Thymus (tissue), 14 donors: ENCODE data around the gene PIGK. TPM values are rescaled to one million over a fixed set of nuclear protein-coding genes. Genes with fewer than 3 reads are reported as not detected.

Experiments used
- DNase-seq, 9 donors: peaks; one replicate each; pipeline ENCODE4 v3.0.0-alpha.2; 2013; ENCODE audit warnings: low spot score in 9 of 9, low read depth in 6 of 9, missing footprints in 1 of 9
- H3K27ac ChIP-seq, 2 donors: one replicate each; pipeline ENCODE4 v1.5.1; 2013; ENCODE audit warnings: control low read depth in 1 of 2, low read depth in 1 of 2, low read length in 1 of 2, mild to moderate bottlenecking in 1 of 2, moderate library complexity in 1 of 2
- H3K27me3 ChIP-seq, 2 donors: one replicate each; pipeline ENCODE4 v1.5.1; 2013; ENCODE audit warnings: low read length in 1 of 2; ENCODE audit not compliant: control insufficient read depth in 2 of 2, insufficient read depth in 1 of 2
- H3K36me3 ChIP-seq, 2 donors: one replicate each; pipeline ENCODE4 v1.5.1; 2013; ENCODE audit warnings: low read length in 1 of 2, mild to moderate bottlenecking in 1 of 2, moderate library complexity in 1 of 2; ENCODE audit not compliant: control insufficient read depth in 2 of 2, insufficient read depth in 2 of 2
- H3K4me1 ChIP-seq, 2 donors: one replicate each; pipeline ENCODE4 v1.5.1; 2013; ENCODE audit warnings: low read length in 2 of 2; ENCODE audit not compliant: control insufficient read depth in 2 of 2, insufficient read depth in 2 of 2
- H3K4me3 ChIP-seq, 2 donors: one replicate each; pipeline ENCODE4 v1.5.1; 2013; ENCODE audit warnings: low read length in 2 of 2, control low read depth in 1 of 2, mild to moderate bottlenecking in 1 of 2
- H3K9me3 ChIP-seq, 2 donors: one replicate each; pipeline ENCODE4 v1.5.1; 2013; ENCODE audit warnings: low read length in 1 of 2, mild to moderate bottlenecking in 1 of 2; ENCODE audit not compliant: control insufficient read depth in 2 of 2, insufficient read depth in 1 of 2
- WGBS: extraction: QIAGEN DNeasy Blood & Tissue Kit; methylation state at CpG from one replicate; pipeline ENCODE4 v1.1.7; 2013; 5-methylcytosine and 5-hydroxymethylcytosine counted together
- long read RNA-seq, 10 donors: transcript quantifications; one replicate each; lab custom pipeline, GENCODE V29; 2026
- polyA plus RNA-seq: library from polyadenylated mRNA; stranded (reverse); fragments of 200-250 nt; gene quantifications from one replicate; pipeline ENCODE4 v1.2.3, GENCODE V29; 2013
- total RNA-seq: library from RNA; stranded (reverse); fragments of 120-200 nt; gene quantifications from one replicate; pipeline ENCODE4 v1.2.4, GENCODE V29; 2013
- donor health status: healthy.

PIGK gene
- total RNA-seq: 31.2 TPM
- polyA plus RNA-seq: 14.6 TPM
- long read RNA-seq, donor 1: 0 reads
- long read RNA-seq, donor 2, full-length matches to known transcripts: 15 of 2,833 reads
- long read RNA-seq, donor 2, partial matches to known transcripts: 2,818 of 2,833 reads
- long read RNA-seq, donor 2, other reads (novel, unspliced or antisense): 0 of 2,833 reads
- long read RNA-seq, donor 3, full-length matches to known transcripts: 14 of 25 reads
- long read RNA-seq, donor 3, partial matches to known transcripts: 11 of 25 reads
- long read RNA-seq, donor 3, other reads (novel, unspliced or antisense): 0 of 25 reads
- long read RNA-seq, donor 4, full-length matches to known transcripts: 1 of 1 reads
- long read RNA-seq, donor 4, partial matches to known transcripts: 0 of 1 reads
- long read RNA-seq, donor 4, other reads (novel, unspliced or antisense): 0 of 1 reads
- long read RNA-seq, donor 5, full-length matches to known transcripts: 13 of 3,819 reads
- long read RNA-seq, donor 5, partial matches to known transcripts: 3,792 of 3,819 reads
- long read RNA-seq, donor 5, other reads (novel, unspliced or antisense): 14 of 3,819 reads
- long read RNA-seq, donor 6, full-length matches to known transcripts: 7 of 7 reads
- long read RNA-seq, donor 6, partial matches to known transcripts: 0 of 7 reads
- long read RNA-seq, donor 6, other reads (novel, unspliced or antisense): 0 of 7 reads
- long read RNA-seq, donor 7, full-length matches to known transcripts: 7 of 7 reads
- long read RNA-seq, donor 7, partial matches to known transcripts: 0 of 7 reads
- long read RNA-seq, donor 7, other reads (novel, unspliced or antisense): 0 of 7 reads
- long read RNA-seq, donor 8, full-length matches to known transcripts: 3 of 3 reads
- long read RNA-seq, donor 8, partial matches to known transcripts: 0 of 3 reads
- long read RNA-seq, donor 8, other reads (novel, unspliced or antisense): 0 of 3 reads
- long read RNA-seq, donor 9, full-length matches to known transcripts: 6 of 6 reads
- long read RNA-seq, donor 9, partial matches to known transcripts: 0 of 6 reads
- long read RNA-seq, donor 9, other reads (novel, unspliced or antisense): 0 of 6 reads
- long read RNA-seq, donor 10, full-length matches to known transcripts: 9 of 9 reads
- long read RNA-seq, donor 10, partial matches to known transcripts: 0 of 9 reads
- long read RNA-seq, donor 10, other reads (novel, unspliced or antisense): 0 of 9 reads

- no peaks in the 10 kb centered on the region for H3K9me3 ChIP-seq
- H3K4me1 ChIP-seq: peaks cover 3 to 7% of the 10 kb centered on the region in 2 donors
- H3K27me3 ChIP-seq: no peaks in the 10 kb centered on the region
- peak; percentile 76 to 93 (median 83) for DNase-seq
- H3K36me3 ChIP-seq: no peaks in the 10 kb centered on the region
- peak within 1 kb of the TSS; percentile 78 to 92 for H3K27ac ChIP-seq
- under 1% methylated on average over 31 of the region's 31 CpGs for WGBS
- peak within 1 kb of the TSS; percentile 85 to 98 for H3K4me3 ChIP-seq
Measured at GRCh38 chr1:77219166-77219887, at the start of gene PIGK. PIGK (minus strand) TSS chr1:77219430; CDS start chr1:77219402, 28 bp downstream.

GRCh38 chr1:77267035-77267434, 47.8 kb upstream of the PIGK start:
- H3K4me3 ChIP-seq: no peak overlapping the region
- no peak overlapping the region for H3K27ac ChIP-seq
- H3K27me3 ChIP-seq: no peaks in the 10 kb centered on the region
- no peaks in the 10 kb centered on the region for H3K4me1 ChIP-seq
- no peaks in the 10 kb centered on the region for H3K9me3 ChIP-seq
- no peak for DNase-seq
- no peaks in the 10 kb centered on the region for H3K36me3 ChIP-seq
- 79% methylated on average over 1 of the region's 1 CpG for WGBS

GRCh38 chr1:77265180-77265579, 46.0 kb upstream of the PIGK start:
- 92% methylated on average over 1 of the region's 1 CpG for WGBS
- no peak overlapping the region for H3K4me3 ChIP-seq
- no peaks in the 10 kb centered on the region for H3K4me1 ChIP-seq
- no peaks in the 10 kb centered on the region for H3K36me3 ChIP-seq
- no peak overlapping the region for H3K27ac ChIP-seq
- no peaks in the 10 kb centered on the region for H3K9me3 ChIP-seq
- H3K27me3 ChIP-seq: no peaks in the 10 kb centered on the region
- DNase-seq: no peak

GRCh38 chr1:77263708-77264107, 44.5 kb upstream of the PIGK start:
- Histone ChIP-seq H3K9me3 (no peaks in the 10 kb centered on the region), H3K4me1 (no peaks in the 10 kb centered on the region), H3K4me3 (no peak overlapping the region), H3K27me3 (no peaks in the 10 kb centered on the region), H3K36me3 (no peaks in the 10 kb centered on the region), H3K27ac (no peak overlapping the region)
- 85% methylated on average over 1 of the region's 1 CpG for WGBS
- DNase-seq: no peak

- Histone ChIP-seq H3K9me3 (peaks cover 0 to 1% of the 10 kb centered on the region in 2 donors), H3K4me3 (no peak overlapping the region)
Measured at GRCh38 chr1:77253211-77253610, 34.0 kb upstream of the PIGK start.

GRCh38 chr1:77250126-77250525, 30.9 kb upstream of the PIGK start:
- 97% methylated on average over 1 of the region's 1 CpG for WGBS
- H3K9me3 ChIP-seq: peaks cover 0 to 1% of the 10 kb centered on the region in 2 donors
- no peak for DNase-seq
- no peaks in the 10 kb centered on the region for H3K36me3 ChIP-seq
- no peak overlapping the region for H3K27ac ChIP-seq
- no peak overlapping the region for H3K4me3 ChIP-seq
- H3K4me1 ChIP-seq: no peaks in the 10 kb centered on the region
- no peaks in the 10 kb centered on the region for H3K27me3 ChIP-seq

More at GRCh38 chr1:77253211-77253610, 34.0 kb upstream of the PIGK start:
- Histone ChIP-seq H3K4me1 (no peaks in the 10 kb centered on the region), H3K27ac (no peak overlapping the region), H3K36me3 (no peaks in the 10 kb centered on the region), H3K27me3 (no peaks in the 10 kb centered on the region)
- 77% methylated on average over 1 of the region's 1 CpG for WGBS
- no peak for DNase-seq

GRCh38 chr1:77245830-77246229, 26.6 kb upstream of the PIGK start:
- H3K4me3 ChIP-seq: no peak overlapping the region
- H3K27me3 ChIP-seq: no peaks in the 10 kb centered on the region
- H3K36me3 ChIP-seq: no peaks in the 10 kb centered on the region
- no peak overlapping the region for H3K27ac ChIP-seq
- no peak for DNase-seq
- H3K4me1 ChIP-seq: no peaks in the 10 kb centered on the region
- WGBS: 97% methylated on average over 2 of the region's 2 CpGs
- H3K9me3 ChIP-seq: peaks cover 0 to 3% of the 10 kb centered on the region in 2 donors

- Histone ChIP-seq H3K27me3 (no peaks in the 10 kb centered on the region), H3K4me3 (no peak overlapping the region), H3K36me3 (no peaks in the 10 kb centered on the region), H3K27ac (no peak overlapping the region), H3K9me3 (peaks cover 0 to 3% of the 10 kb centered on the region in 2 donors), H3K4me1 (no peaks in the 10 kb centered on the region)
- 92% methylated on average over 3 of the region's 3 CpGs for WGBS
- no peak for DNase-seq
Measured at GRCh38 chr1:77239311-77239710, 20.1 kb upstream of the PIGK start.
